Measurements from ENCODE around the gene FGD5.

FGD5 gene

DNA sequence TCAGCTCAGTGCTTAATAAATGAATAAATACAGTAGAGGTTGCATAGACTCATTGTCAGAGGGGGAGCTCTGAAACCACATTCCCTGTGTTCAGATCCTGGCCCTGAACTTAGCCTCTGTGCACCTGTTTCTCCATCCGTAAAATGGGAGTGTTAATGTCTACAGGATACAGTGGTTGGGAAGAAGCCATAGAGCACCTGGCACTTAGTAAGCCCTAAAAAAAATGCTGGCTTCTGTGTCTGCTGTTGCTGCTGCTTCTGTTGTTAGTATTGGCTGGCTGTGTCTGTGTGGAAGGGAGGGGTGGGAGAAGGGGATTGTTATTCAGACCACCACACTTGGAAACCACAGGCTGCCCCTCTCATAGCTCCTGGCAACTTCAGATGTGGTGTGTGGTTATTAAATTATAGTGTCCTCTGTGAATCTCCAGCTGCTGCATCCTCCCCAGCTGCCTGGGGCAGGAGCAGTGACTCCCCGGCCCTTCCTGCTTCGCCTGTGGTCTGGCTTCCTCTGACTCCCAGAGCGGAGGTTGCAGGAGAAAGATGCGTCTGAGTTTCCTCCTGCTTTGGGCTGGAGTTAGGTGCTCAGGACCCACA lies 31.0 kb downstream of the FGD5 start:
- no peak for DNase-seq (ENCODE audit: low spot score)

DNA sequence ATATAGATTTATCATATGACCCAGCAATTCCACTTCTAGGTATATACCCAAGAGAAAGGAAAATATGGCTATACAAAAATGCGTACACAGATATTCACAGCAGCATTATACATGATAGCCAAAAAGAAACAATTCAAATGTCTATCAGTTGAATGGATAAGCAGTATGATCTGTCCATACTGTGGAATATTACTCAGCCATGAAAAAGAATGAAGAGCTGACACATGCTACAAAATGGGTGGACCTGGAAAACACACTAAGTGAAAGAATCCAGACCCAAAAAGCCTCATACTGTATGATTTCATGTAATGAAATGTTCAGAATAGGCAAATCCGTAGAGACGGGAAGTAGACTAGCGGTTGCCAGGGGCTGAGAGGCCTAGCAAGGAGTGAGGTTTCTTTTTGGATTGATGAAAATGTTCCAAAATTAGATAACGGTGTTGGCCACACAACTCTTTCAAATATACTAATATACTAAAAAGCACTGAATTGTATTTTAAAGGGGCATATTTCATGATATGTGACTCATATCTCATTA lies 33.4 kb downstream of the FGD5 start:
- DNase-seq (ENCODE audit: low spot score), result no peak

DNA sequence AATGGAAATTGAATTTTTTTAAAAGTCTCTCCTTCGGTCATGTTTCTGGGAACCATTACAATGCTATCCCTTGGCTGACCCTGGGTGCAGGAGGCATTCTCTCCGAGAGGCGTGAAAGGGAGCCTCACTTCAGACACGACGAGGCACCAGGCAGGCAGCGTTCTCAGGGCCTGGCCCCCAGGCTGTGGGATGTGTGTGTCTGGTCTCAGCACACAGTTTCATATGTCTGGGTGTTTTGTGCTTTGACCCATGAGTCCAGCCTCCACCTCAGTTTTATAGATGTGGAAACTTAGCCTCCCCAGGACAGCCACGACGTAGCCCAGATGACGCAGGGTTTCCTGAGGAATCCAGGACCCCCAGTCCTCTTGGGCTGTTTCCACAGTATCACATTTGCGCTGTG lies 34.0 kb downstream of the FGD5 start:
- DNase-seq (ENCODE audit: low spot score), result no peak

DNA sequence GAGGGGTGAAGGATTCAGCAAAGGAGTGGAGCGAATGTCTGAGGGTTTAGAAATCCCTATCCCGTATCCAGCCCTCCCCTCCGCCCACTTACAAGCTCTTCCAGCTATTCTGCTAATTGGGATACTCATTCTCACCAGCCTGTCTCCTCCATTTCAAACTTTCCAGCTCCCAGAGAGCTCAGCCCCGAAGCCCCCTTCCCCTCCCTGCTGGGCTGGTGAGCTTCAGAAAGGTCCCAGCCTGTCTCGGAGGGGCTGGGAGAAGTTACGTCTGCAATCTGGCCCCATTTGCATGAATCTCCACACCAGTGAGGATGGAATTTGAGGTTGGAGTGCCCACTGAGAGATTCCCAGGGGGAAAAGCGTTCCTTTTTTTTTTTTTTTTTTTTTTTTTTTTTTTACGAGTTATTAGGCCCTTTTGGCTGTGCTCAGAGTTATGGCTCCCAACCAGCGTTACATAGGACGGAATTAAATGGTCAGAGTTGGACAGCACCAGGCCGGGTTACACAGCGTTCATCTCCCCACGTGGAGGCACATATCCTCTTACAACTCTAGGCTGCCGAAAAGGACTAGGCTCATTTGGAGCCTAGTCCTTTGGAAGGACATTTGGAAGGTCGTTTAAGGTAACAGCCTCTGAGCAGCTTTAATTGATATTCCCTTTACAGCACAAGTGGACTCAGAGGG lies 34.6 kb downstream of the FGD5 start:
- no peak for DNase-seq (ENCODE audit: low spot score)

DNA sequence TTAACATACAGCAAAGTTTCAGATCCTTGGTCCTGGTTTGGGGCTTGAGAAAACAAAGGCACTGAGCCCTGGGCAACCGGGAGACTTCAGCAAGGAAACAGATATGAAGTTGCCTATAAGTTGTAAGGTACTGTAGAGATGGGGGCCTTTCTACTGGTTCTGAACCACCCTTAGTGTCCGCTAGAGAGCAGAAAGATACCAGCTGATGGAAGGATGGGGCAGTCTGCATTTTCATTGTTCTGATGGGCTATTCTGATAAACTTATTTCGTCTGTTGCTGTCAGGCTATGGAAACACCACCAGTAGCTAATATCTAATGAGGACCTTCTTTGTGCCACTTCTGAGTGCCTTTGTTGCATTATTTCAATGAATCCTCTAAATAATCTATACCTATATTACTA lies 38.7 kb downstream of the FGD5 start:
- no peak for DNase-seq (ENCODE audit: low spot score)

DNA sequence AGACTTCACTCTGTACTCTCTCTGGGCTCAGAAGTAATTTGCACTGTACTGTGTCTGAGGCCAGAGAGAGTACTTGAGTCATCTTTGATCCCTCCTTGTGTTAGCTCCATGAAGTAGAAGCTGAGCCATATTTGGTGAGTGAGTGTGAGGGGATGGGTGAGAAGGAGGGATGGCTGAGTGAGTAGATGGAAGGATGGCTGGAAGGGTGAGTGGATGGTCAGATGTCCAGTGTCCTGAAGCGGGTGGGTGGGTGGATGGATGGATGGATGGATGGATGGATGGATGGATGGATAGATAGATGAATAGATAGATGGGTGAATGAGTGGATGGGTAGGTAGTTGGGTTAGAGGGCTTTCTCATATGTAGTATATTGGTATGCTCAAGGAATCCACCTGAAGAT lies 39.3 kb downstream of the FGD5 start:
- DNase-seq (ENCODE audit: low spot score), result no peak

DNA sequence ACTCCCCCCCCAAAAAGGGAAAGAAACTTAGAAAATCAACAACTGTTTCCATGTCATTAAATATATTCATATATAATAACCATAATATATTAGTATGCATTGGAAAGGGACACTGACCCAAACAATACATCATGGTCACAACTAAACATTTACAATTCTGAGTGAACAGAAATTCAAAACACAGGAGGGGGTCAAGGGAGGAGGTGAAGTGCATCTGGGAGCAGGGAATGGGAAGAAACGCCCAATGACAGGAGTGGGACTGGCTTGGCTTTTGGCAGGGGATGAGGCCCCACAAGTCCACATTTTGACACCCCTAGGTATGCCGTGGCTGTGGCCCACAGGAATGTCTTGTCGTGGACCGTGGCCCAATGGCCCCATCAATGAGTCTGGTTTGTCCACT lies 41.1 kb downstream of the FGD5 start:
- DNase-seq (ENCODE audit: low spot score), result no peak

DNA sequence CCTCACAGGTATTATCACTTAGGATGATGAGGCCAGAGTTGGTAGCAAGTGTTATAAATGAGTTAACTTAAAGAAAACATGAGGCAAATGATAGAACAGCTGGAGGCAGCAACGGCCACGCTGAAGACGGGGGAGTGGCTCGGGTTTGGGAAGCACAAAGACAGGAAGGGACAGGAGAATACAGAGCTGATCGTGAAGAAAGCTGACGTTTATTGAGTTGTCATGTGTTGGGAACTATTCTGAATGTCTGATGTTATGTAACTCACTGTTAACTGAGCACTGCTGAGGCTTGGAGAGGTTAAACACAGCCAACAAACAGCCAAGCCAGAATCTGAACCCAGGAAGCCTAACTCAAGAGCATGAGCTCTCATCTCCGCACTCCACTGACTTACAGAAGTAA lies 42.3 kb downstream of the FGD5 start:
- no peak for DNase-seq (ENCODE audit: low spot score)

DNA sequence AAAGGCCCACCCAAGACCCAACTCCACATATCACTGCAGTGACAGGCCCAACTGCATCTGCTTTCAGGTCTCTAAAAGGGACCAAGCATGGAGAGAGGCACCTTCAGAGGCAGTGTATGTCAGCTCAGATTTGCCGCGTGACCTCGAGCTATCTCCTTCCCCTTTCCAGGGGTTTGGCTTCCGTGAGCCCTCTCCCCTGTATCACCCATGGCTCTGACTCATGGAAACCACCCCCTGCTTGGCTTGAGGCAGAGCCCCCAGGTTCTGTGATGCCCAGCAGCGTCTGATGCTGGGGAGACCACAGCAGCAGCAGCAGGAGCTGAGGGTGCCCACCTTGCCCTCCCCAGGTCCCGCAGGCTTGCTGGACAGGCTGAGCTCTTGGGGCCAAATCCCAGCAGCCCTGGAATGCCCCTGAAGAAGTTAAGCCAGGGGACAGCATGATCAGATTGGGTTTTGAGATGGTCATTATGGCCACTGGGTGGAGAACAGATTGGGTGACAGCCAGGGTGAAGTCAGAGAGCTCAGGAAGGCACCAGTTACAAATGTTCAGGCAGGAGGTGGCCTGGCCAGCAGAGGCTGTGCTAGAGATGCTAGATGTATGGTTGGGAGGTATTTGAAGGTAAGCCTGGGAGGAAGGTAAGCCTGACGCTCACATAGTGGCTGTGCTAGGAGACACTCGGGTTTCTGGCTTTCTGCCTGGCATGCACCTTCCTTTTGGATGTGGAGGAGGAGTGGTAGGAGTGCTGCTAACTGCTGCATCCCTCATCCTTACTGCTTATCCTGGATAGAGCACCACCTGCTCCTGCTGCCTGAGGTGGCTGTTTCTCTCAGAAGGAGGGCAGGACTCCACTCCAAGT lies 42.9 kb downstream of the FGD5 start:
- DNase-seq (ENCODE audit: low spot score), result peak; percentile 72

DNA sequence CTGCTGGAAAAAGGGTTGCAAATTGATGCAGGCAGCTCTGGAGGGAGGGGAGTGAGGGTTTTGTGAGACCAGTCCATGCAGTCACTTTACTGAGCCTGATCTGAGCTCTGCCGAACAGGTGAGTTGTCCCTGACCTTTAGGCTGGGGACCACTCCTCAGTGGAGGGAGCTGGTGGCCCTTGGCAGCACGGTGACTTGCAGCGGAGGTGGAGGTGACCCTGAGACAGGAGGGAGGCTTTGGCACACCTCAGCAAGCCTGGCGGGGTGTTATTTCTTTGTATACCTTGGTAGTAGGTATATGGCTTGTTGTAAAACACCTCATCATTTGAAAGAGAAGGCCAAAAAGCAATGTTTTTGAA lies 43.5 kb downstream of the FGD5 start:
- no peak for DNase-seq (ENCODE audit: low spot score)

DNA sequence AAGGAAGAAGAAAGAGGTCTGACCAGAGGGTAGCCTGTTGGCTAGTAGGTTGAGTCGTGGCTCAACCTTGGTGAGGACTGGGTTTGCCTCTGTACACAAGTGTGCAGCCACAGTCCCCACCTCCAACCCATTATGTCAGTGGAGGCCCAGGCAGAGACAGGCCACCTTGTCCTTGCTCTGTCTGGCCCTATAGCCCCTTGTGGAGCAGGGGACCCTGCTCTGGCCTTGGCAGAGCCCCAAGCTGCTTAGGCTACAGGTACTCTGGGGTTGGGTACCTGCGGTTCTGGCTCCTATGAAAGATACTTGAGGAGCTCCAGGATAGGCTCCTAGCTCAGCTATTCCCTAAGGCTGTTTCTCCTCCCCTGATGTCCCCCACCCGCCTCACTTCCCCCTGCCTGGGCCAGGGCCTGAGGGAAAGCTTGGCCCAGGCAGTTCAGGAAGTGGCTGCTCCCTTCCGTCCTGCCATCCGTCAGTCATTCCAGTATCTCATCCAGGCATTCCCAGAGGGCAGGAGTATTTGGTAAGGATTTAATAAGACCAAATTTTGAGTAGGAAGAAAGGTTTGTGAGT lies 44.0 kb downstream of the FGD5 start:
- DNase-seq (ENCODE audit: low spot score), result no peak

DNA sequence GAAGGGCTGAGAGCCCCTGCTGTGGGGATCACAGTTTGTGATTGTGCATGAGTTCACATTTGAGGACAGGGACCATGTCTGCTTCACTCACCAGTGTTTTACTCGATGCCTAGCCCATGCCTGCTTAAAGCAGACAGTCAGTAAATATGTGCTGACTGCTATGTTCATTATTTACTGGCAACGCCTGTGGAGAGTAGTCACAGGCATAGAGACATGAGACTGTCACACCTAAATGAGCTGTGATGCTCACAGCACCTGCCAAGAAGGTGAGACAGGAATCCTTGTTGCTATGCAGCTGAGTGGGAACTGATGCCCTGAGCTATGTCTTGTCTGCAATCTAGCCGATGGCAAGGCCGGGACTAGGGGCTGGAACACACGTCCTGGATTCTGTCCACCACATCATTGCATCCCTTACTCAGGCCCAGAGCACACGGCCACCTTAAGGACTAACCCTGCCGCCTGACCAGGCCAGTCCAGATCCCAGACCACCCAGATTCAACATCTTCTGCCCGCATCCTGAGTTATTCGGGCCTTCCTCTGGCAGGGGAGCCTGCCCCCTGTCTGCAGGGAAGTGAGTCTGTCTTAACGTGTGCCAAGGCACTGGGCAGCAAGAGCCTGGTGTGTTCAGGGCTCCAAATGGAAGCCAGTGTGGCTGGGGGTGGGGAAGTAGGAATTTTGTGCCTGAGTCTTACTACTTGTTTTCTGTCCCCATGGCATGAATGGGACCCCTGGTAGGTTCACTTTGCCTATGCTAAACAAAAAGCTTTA lies 44.8 kb downstream of the FGD5 start:
- no peak for DNase-seq (ENCODE audit: low spot score)

DNA sequence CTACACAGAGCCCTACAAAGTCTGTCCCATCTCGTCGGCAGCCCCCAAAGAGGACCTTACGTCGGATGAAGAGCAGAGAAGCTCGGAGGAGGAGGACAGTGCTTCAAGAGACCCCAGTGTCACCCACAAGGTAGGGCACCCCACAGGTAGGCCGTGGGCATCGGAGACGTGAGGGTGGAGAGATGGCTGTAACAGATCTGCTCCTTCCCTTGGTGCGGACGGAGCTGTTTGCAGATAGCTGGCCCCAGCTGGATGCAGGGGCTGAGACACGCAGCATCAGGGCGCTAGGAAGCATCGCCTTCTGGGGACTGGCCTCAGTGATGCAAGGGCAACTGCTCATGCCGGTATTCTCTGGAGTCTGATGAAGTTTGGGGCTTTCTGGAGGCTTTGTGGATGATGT lies 45.4 kb downstream of the FGD5 start:
- DNase-seq (ENCODE audit: low spot score), result no peak

DNA sequence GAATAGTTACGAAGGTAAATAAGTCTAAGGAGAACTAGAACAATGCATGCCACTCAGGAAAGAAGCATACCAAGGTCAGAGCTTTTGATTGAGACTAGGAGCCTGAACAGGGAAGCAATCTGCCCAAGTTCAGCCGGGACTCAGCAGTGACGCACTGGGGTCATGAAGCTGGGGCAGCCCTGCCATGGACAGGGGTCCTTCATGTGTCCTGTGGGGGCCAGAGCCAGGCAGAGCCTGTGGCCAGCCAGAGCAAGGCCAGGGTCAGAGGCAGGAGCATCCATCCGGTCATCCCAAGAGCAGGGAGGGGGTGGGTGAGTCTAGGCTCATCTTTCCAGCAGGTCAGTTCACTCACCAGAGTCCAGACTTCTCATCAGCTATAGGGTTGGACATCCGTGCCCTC lies 47.9 kb downstream of the FGD5 start:
- DNase-seq (ENCODE audit: low spot score), result no peak

DNA sequence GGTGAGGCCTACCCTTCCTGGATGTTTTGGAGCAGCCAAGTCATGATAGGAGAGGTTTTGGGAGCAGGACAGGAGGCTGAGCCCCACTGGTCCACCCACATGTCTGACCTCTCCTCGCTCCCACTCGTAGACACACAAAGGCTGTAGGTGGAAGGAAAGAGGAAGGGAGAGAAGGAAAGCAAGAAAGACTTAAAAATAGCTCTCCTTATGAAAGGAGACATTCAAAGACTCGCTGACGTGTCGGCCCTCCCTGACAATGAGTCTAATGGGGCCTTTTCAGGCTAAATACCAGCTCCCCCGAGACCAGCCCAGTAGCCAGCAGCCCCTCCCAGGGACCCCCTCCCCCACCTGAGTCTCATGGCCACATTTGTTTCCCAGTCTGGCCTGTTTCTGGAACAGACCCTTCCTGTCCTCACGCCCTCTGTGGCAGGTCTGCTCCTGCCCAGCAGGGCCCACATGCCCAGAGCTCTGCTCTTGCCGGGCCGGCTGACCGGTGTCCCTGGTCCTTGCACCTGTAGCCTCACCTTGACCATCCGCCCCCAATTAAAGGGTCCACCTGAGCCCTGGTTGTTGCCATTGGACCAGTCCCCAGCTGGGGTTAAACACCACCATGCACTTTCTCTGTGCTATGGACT lies 49.3 kb downstream of the FGD5 start:
- no peak for DNase-seq (ENCODE audit: low spot score)

DNA sequence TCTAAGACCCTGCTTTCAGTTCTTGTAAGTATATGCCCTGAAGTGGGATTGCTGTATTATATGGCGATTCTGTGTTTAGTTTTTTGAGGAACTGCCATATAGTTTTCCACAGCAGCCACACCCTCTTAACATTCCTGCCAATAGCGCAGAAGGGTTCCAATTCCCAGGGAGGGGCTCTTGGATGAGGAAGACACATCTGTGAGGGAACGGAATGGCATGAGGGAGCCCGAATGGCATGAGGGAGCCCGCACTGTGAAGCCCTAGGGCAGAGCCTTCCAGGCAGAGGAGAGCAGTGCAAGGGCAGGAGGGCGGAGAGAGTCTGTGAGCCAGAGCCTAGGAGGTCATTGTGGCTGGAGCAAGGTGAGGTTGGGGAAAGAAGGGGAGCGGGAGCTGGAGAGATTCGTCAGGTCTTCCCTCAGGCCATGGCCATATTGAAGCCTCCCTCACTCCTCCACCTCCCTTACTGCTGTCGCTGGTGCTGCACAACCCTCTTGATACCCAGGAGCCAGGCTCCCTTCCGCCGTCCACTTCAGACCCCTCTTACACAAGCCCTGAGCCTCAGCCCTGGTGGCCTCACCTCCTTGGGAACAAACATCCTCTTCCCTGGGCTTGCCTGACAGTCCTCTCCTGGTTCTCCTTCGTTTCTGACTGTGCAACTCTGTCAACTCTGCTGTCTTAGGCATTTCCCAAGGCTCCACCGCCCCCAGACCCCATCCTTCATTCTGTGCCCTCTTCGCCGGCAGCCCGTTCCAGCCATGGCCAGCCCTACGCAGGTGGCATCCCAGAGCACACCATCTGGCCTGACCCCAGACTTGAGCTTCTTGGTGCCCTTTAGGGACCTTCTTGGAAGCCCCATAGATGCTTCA lies 51.4 kb downstream of the FGD5 start:
- DNase-seq (ENCODE audit: low spot score), result no peak

DNA sequence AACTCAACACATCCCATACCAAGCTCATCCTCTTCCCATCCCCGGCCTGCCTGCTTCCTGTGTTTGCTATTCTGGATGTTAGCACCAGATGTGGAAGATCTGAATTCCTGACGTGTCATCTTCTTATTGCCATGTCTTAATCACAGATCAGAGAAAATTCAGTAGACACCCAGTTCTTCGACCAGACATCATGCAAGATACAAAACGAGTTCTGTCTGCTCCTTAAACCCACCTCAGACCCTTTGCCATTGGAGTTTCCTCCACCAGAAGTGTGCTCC lies 52.0 kb downstream of the FGD5 start:
- no peak for DNase-seq (ENCODE audit: low spot score)

DNA sequence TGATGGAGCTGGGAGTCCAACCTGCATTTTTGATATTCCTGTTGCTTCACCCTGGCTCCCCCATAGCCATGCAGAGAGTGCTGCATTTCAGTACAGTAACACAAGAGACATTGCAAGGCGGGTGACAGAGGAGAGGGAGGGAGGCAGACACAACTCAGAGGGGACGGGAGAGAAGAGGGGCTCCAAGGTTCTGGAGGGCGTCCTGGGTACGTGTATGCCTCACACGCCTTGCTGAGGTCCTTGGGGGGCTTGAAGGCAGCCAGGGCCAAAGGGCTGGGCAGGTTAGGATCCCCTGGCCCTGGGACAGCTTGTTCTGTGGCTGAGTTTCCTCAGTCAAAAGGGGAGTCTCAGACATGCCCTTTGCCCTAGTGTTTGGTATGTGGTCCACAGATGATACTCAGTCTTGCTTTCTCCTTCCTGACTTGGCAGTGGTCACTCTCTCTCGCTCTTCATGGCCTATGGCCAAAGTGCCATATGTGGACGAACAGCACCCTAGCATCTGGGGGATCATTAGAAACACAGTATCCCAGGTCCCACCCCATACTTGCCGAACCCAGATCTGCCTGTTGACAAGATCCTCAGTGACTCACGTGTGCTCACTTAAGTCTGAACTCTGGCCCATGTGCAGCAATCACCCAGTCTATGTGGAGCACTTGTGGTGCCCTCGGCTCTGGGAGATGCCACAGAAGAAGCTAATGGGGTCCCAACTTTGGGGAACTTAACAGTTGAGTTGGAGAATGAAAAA lies 52.9 kb downstream of the FGD5 start:
- no peak for DNase-seq (ENCODE audit: low spot score)

DNA sequence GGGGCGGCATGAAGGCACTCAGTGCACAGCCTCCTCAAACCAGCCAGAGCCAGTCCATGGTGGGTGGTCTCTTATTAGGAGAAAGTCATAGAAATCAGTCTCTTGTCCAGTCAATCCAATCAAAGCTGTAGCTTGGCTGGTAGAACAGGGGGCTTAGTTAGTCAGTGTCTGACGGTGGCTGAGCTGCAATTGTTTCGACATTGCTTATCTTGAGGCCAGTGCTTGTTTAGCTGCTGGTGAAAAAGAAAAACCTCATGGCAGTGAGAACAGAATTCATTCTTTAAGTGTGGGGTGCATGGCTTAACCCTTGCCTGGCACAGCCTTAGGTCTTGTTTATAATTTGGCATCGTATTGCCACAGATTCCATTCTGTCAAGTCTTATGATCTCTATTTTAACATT lies 53.9 kb downstream of the FGD5 start:
- no peak for DNase-seq (ENCODE audit: low spot score)

DNA sequence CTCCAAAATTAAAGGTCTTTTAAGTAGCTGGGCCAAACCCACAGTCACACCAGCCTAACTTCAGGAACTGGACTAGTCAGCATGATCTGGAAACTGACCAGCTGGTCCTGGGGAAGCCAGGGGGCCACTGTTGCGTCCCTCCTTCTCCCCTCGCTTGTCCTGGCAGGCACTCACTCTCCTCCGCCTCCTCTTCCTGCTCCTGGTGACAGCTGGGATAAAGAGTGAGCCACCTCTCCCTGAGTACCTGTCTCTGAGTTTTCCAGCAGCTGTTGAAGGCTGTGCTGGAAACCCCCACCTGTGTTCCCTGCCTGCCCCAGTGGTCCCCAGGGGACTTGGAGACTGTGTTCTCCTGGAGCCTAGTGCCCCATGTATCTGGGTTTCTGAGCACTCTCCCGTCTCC lies 56.0 kb downstream of the FGD5 start:
- no peak for DNase-seq (ENCODE audit: low spot score)
